GM18907 (cell line): ENCODE data around the gene INAFM2.

ENCODE experiments used
- ATAC-seq: cut with Tn5 transposase; IDR thresholded peaks from one replicate; pipeline ENCODE4 v1.9.1; 2021; ENCODE audit warnings: mild to moderate bottlenecking, moderate library complexity; ENCODE audit not compliant: unreplicated experiment

INAFM2 gene

GRCh38 chr15:40357723-40358470 lies 34.4 kb downstream of the INAFM2 start, which contains the start of gene DISP2:
Gene DISP2, plus strand, starts transcription at chr15:40358219. Its CDS starts 103 bp downstream, at chr15:40358322.
- ATAC-seq, result peak; percentile 72

GRCh38 chr15:40358471-40359353 lies 35.2 kb downstream of the INAFM2 start:
- peak; percentile 19 for ATAC-seq

- ATAC-seq, result no peak
These were observed 36.5 kb downstream of the INAFM2 start for GRCh38 chr15:40360015-40360414.

- no peak for ATAC-seq
These were observed 38.1 kb downstream of the INAFM2 start for GRCh38 chr15:40361640-40362039.

- ATAC-seq, result no peak
These were observed 40.1 kb downstream of the INAFM2 start for GRCh38 chr15:40363611-40364010.

GRCh38 chr15:40364251-40364650 lies 40.8 kb downstream of the INAFM2 start:
- ATAC-seq, result no peak

- ATAC-seq, result no peak
These were observed 41.5 kb downstream of the INAFM2 start for GRCh38 chr15:40365016-40365415.

- no peak for ATAC-seq
These were observed 42.3 kb downstream of the INAFM2 start for GRCh38 chr15:40365624-40366456.

GRCh38 chr15:40366457-40367370 lies 43.2 kb downstream of the INAFM2 start:
- ATAC-seq, result no peak

GRCh38 chr15:40367371-40367685 lies 43.8 kb downstream of the INAFM2 start:
- no peak for ATAC-seq

GRCh38 chr15:40367686-40368611 lies 44.5 kb downstream of the INAFM2 start:
- peak; percentile 81 for ATAC-seq

- ATAC-seq, result no peak
These were observed 45.4 kb downstream of the INAFM2 start for GRCh38 chr15:40368719-40369473.

GRCh38 chr15:40369474-40369869 lies 46.0 kb downstream of the INAFM2 start:
- no peak for ATAC-seq

GRCh38 chr15:40369971-40370370 lies 46.5 kb downstream of the INAFM2 start:
- no peak for ATAC-seq

- ATAC-seq, result no peak
These were observed 49.5 kb downstream of the INAFM2 start for GRCh38 chr15:40372981-40373380.
